ENCODE results near the gene PYGO2.
A peak's percentile ranks its signal among the peaks of the same experiment; 100 is the strongest.

PYGO2 gene

DNA sequence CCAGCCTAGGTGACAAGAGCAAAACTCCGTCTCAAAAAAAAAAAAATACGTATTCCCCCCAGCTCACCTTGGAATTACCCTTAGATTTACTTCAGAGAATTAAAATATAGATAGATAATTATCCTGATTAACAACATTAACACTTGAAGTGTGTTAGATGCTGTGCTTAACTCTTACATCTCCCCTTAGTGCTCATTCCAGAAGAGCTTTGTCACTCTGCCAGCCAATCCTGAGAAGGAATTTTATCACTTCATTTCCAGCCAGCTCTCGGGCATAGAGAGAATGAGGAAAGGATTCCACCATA, 10.6 kb upstream of the PYGO2 start:
- H3K27ac ChIP-seq: peak overlapping the region; percentile 25; the same call in 1 of the 2 replicates
- H3K27me3 ChIP-seq (ENCODE audit: insufficient read depth, low read depth, severe bottlenecking): no peaks in the 10 kb centered on the region
- H3K36me3 ChIP-seq: peaks cover 17% of the 10 kb centered on the region
- TF ChIP-seq, protein P1, sequence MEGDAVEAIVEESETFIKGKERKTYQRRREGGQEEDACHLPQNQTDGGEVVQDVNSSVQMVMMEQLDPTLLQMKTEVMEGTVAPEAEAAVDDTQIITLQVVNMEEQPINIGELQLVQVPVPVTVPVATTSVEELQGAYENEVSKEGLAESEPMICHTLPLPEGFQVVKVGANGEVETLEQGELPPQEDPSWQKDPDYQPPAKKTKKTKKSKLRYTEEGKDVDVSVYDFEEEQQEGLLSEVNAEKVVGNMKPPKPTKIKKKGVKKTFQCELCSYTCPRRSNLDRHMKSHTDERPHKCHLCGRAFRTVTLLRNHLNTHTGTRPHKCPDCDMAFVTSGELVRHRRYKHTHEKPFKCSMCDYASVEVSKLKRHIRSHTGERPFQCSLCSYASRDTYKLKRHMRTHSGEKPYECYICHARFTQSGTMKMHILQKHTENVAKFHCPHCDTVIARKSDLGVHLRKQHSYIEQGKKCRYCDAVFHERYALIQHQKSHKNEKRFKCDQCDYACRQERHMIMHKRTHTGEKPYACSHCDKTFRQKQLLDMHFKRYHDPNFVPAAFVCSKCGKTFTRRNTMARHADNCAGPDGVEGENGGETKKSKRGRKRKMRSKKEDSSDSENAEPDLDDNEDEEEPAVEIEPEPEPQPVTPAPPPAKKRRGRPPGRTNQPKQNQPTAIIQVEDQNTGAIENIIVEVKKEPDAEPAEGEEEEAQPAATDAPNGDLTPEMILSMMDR (IDR thresholded peaks at IDR 0.05; ENCODE audit: low read depth, low read length): no peak
- H3K9me3 ChIP-seq (ENCODE audit: severe bottlenecking): no peaks in the 10 kb centered on the region
- no peak for DNase-seq
- no peak overlapping the region for H3K4me3 ChIP-seq (ENCODE audit: low read depth, low read length)

DNA sequence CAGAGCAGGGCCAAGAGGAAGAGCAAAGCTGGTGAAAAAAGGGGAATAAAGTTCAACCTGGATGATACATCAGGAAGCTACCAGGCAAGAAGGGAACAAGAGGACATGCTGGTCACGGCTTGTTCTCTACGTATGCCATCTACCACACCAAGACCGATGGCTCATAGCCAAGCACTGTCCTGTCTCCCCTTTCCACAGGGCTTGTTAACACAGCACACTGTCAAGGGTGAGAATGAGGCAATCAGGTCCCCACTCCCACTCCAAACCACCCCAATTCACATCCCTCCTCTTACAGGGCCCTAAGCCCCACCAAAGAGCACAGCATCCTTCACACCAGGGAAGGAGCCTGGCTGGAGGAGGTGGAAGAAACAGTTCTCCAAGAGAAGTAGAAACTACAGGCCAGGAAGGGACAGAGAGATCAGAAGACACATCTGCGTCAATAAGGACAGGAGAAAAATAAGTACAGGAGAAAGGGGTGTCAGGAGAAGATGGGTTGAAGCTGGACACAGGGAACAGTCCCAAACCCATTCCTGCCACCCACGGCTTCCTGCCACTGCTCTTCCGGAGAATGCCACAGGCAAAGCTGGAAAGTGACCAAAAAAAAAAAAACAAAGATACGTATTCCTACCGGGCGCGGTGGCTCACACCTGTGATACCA, 9.9 kb upstream of the PYGO2 start:
- no peak for DNase-seq
- Histone ChIP-seq H3K9me3 (ENCODE audit: severe bottlenecking) (no peaks in the 10 kb centered on the region), H3K36me3 (peaks cover 24% of the 10 kb centered on the region), H3K27ac (peak overlapping the region; percentile 51), H3K27me3 (ENCODE audit: insufficient read depth, low read depth, severe bottlenecking) (no peaks in the 10 kb centered on the region), H3K4me3 (ENCODE audit: low read depth, low read length) (no peak overlapping the region)
- TF ChIP-seq, protein P1 (IDR thresholded peaks at IDR 0.05; ENCODE audit: low read depth, low read length): no peak

DNA sequence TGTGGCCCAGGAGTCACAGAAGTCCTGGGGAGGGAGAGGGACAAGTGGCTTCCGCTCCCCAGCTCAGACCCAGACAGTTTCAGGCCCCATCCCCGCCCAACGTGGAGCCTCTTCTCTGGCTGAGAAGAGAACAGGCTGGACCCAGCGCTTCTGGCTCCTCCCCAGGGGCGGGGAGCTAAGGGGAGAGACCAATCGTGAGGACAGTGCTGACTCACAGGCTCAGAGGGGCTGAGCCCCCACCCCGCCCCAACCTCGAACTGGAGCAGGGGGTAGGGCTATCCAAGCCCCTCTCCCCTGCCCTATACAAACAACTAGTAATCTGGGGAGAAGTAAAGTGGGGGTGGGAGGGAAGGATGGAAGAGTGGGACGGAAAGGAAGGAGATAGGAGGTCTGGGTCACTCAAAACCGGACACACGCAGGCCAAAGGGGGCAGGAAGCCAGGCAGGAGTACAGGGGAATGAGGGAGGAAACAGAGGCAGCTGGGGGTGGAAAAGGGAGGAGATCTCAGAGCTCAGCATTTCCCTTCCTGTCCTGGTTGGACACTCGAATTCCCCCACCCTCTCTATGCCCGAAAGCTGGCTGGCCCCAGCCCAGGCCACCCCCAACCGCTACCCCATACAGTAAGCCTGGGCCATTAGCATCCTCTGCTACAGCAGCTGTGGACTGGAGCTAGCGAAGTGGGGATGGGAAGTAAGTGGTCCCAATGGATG, 9.2 kb upstream of the PYGO2 start, which contains the start of gene SHC1:
TSS of gene SHC1 (minus strand) at position 117 of the 710 bp plus-strand sequence. CDS start 221 bp downstream, outside the sequence.
- peak; percentile 98 for DNase-seq
- peak within 1 kb of the TSS; percentile 19 for H3K4me3 ChIP-seq (ENCODE audit: low read depth, low read length)
- no peaks in the 10 kb centered on the region for H3K9me3 ChIP-seq (ENCODE audit: severe bottlenecking)
- TF ChIP-seq, protein P1 (IDR thresholded peaks at IDR 0.05; ENCODE audit: low read depth, low read length): no peak
- H3K36me3 ChIP-seq: peaks cover 26% of the 10 kb centered on the region
- H3K27ac ChIP-seq: peak within 1 kb of the TSS; percentile 51
- H3K27me3 ChIP-seq (ENCODE audit: insufficient read depth, low read depth, severe bottlenecking): no peaks in the 10 kb centered on the region

DNA sequence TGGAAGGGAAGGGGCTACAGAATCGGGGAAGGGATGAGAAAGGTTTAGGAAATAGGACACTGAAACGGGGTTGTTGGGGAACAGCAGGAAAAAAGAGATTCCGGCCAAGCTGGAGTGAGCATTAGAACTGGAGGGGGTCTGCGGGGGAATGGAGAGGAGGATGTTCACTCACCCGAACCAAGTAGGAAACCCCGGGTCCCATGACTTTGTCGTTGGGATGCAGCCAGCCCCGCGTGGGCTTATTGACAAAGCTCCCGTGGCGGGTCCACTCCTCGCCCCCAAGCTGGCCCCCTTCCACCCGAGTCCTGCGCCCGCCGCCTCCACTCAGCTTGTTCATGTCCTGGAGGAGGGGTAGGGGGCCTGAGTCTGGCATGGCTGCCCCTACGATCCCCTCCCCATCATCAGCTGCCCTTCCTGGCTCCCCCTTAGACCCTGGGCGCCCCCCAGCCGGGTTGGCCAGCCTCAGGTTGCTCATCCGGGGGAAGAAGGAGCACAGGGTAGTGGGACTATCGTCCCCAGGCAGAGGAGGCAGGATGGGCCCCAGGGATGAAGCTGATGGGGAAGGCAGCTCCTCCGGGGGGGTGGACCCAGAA, 8.4 kb upstream of the PYGO2 start:
- TF ChIP-seq, protein P1 (IDR thresholded peaks at IDR 0.05; ENCODE audit: low read depth, low read length): no peak
- no peaks in the 10 kb centered on the region for H3K27me3 ChIP-seq (ENCODE audit: insufficient read depth, low read depth, severe bottlenecking)
- H3K4me3 ChIP-seq (ENCODE audit: low read depth, low read length): no peak overlapping the region
- no peaks in the 10 kb centered on the region for H3K9me3 ChIP-seq (ENCODE audit: severe bottlenecking)
- no peak for DNase-seq
- H3K36me3 ChIP-seq: peaks cover 35% of the 10 kb centered on the region
- H3K27ac ChIP-seq: peak overlapping the region; percentile 51

DNA sequence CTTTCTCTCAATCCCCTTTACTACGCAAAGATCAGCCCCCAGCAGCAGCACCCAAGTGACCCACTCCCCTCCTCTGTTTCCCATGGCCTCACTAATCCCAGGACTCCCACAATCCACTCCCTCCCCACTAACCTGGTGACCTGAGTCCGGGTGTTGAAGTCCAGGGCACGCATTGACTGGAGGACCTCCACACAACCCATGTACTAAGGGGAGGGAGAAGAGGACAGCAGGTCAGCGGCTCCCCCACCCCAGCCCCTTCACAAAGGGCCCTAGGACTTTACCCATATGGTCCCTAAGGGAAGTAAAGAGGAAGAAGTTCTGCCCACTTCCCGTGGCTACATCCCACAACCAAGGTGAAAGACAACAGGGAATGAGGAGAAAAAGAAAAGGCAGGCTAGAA, 7.7 kb upstream of the PYGO2 start:
- Histone ChIP-seq H3K4me3 (ENCODE audit: low read depth, low read length) (no peak overlapping the region), H3K9me3 (ENCODE audit: severe bottlenecking) (no peaks in the 10 kb centered on the region), H3K27me3 (ENCODE audit: insufficient read depth, low read depth, severe bottlenecking) (no peaks in the 10 kb centered on the region), H3K27ac (no peak overlapping the region; the same call in 1 of the 2 replicates), H3K36me3 (peaks cover 41% of the 10 kb centered on the region)
- no peak for DNase-seq
- TF ChIP-seq, protein P1 (IDR thresholded peaks at IDR 0.05; ENCODE audit: low read depth, low read length): no peak

All from WERI-Rb-1 (cell line).